HL-60 (cell line): ENCODE measurements around the gene MAP7D1.
"Not testable (repeated sequence)": the region's sequence is repeated elsewhere in the genome, so short reads cannot be mapped to it uniquely, and the experiment has no call there.

Experiments used
- DNase-seq, 2 experiments: peaks; one replicate each; pipeline ENCODE4 v3.0.0-alpha.2; 2010 to 2020; ENCODE audit warnings: low read depth in 1 of 2, low spot score in 1 of 2
- H3K27ac ChIP-seq: fragments of 250-450 bp; sonication (Bioruptor Pico); replicated peaks from 2 replicates; pipeline ENCODE4 v1.5.1; 2020; ENCODE audit warnings: mild to moderate bottlenecking, moderate library complexity
- H3K27me3 ChIP-seq: fragments of 250-450 bp; sonication (Bioruptor Pico); 2 replicates; pipeline ENCODE4 v1.5.1; 2021; ENCODE audit warnings: mild to moderate bottlenecking, moderate library complexity; ENCODE audit not compliant: insufficient read depth, poor library complexity, severe bottlenecking
- H3K4me3 ChIP-seq: replicated peaks from 2 replicates; pipeline ENCODE4 v1.5.1; 2011; ENCODE audit warnings: mild to moderate bottlenecking, control low read depth, low read length; ENCODE audit not compliant: insufficient read depth
- CTCF ChIP-seq: IDR thresholded peaks from one replicate; pipeline ENCODE4 v1.5.1; 2011; ENCODE audit warnings: low read length, control low read depth, inconsistent platforms; ENCODE audit not compliant: insufficient read depth
- GABPA ChIP-seq: IDR thresholded peaks from 2 replicates; pipeline ENCODE4 v1.6.1; 2012; ENCODE audit warnings: low read depth
- POLR2AphosphoS5 ChIP-seq: IDR thresholded peaks from 2 replicates; pipeline ENCODE4 v1.6.1; 2012; ENCODE audit warnings: low read depth
- REST ChIP-seq: IDR thresholded peaks from 2 replicates; pipeline ENCODE4 v1.6.1; 2012; ENCODE audit warnings: low read depth; ENCODE audit not compliant: insufficient replicate concordance
- SPI1 ChIP-seq: IDR thresholded peaks from 2 replicates; pipeline ENCODE4 v1.6.1; 2012; ENCODE audit warnings: low read depth, mild to moderate bottlenecking, borderline replicate concordance

Gene MAP7D1

GRCh38 chr1:36157115-36157903 is 1.3 kb downstream of the MAP7D1 start:
- H3K27me3 ChIP-seq = no peaks in the 10 kb centered on the region
- peak overlapping the region; percentile 86 for H3K27ac ChIP-seq
- peak overlapping the region; percentile 88 for H3K4me3 ChIP-seq
- TF ChIP-seq REST (no peak), SPI1 (peak; percentile 13; the same call in 1 of the 2 replicates)
- peak in 1 of 2 experiments; percentile 35 for DNase-seq

- Histone ChIP-seq H3K4me3 (peak overlapping the region; percentile 88), H3K27me3 (no peaks in the 10 kb centered on the region), H3K27ac (peak overlapping the region; percentile 86)
- peak; percentile 41 to 46 for DNase-seq
- no peak for TF ChIP-seq CTCF
- no peak for TF ChIP-seq REST
- TF ChIP-seq POLR2AphosphoS5 = no peak
- TF ChIP-seq SPI1 = no peak
- no peak for TF ChIP-seq GABPA
These were observed 2.2 kb downstream of the MAP7D1 start for GRCh38 chr1:36157973-36158826.

- H3K27ac ChIP-seq = peak overlapping the region; percentile 86
These were observed 2.9 kb downstream of the MAP7D1 start for GRCh38 chr1:36158827-36159252.

GRCh38 chr1:36159614-36160387 is 3.8 kb downstream of the MAP7D1 start:
- no peaks in the 10 kb centered on the region for H3K27me3 ChIP-seq
- DNase-seq = no peak
- H3K4me3 ChIP-seq = no peak overlapping the region
- TF ChIP-seq SPI1 (no peak), POLR2AphosphoS5 (no peak), GABPA (no peak), CTCF (no peak), REST (no peak)
- H3K27ac ChIP-seq = peak overlapping the region; percentile 96

More at GRCh38 chr1:36158827-36159252, 2.9 kb downstream of the MAP7D1 start:
- not testable (repeated sequence) for H3K4me3 ChIP-seq, DNase-seq, H3K27me3 ChIP-seq
